PC-3 (cell line): ENCODE results near the gene PPP1R2. TPM values are rescaled to one million over a fixed set of nuclear protein-coding genes. Genes with fewer than 3 reads are reported as not detected.

ENCODE experiments used
- ATAC-seq: fragments of 200-7000 bp; cut with Tn5 transposase; 2 replicates; pipeline ENCODE4 v1.9.1; 2020; ENCODE audit warnings: mild to moderate bottlenecking, moderate library complexity
- BruUV-seq: library from RNA; stranded (reverse); fragments of 400-500 nt; replicated peaks from 2 replicates; lab custom pipeline; 2021; lab: Mats Ljungman, UMichigan
- CTCF ChIA-PET: fragments of 300-600 bp; sonication (Branson Sonifier 250); formaldehyde crosslinking; loops from one replicate; lab custom pipeline; 2022; ENCODE audit warnings: antibody characterized with exemption; lab: Charles Lee
- POLR2A ChIA-PET: fragments of 300-600 bp; sonication (Branson Sonifier 250); formaldehyde crosslinking; loops from one replicate; lab custom pipeline; 2022; ENCODE audit warnings: antibody characterized with exemption; ENCODE audit not compliant: unreplicated experiment; lab: Charles Lee
- DNase-seq: peaks from one replicate; pipeline ENCODE4 v3.0.0-alpha.2; 2015
- H2AFZ ChIP-seq: fragments of 300-600 bp; sonication (generic); 2 replicates; pipeline ENCODE4 v1.6.0; 2016; ENCODE audit warnings: antibody characterized with exemption, low read length
- H3F3A ChIP-seq: fragments of 300-600 bp; sonication (generic); one replicate; pipeline ENCODE4 v1.6.0; 2017; ENCODE audit warnings: antibody characterized with exemption, low read length, control low read depth, mild to moderate bottlenecking; ENCODE audit not compliant: unreplicated experiment
- H3K27ac ChIP-seq: fragments of 300-600 bp; sonication (generic); 2 replicates; pipeline ENCODE4 v1.5.1; 2016; ENCODE audit warnings: mild to moderate bottlenecking, low read length
- H3K27me3 ChIP-seq: fragments of 300-600 bp; sonication (generic); 2 replicates; pipeline ENCODE4 v1.6.1; 2016; ENCODE audit warnings: low read length, mixed read lengths
- H3K36me3 ChIP-seq: fragments of 300-600 bp; sonication (generic); 2 replicates; pipeline ENCODE4 v1.6.1; 2016; ENCODE audit warnings: low read depth, mixed run types, low read length, mixed read lengths
- H3K4me1 ChIP-seq: fragments of 300-600 bp; sonication (generic); 2 replicates; pipeline ENCODE4 v1.5.1; 2016; ENCODE audit warnings: low read length; ENCODE audit not compliant: insufficient read depth
- H3K4me2 ChIP-seq: fragments of 300-600 bp; sonication (generic); 2 replicates; pipeline ENCODE4 v1.6.0; 2016; ENCODE audit warnings: low read length
- H3K4me3 ChIP-seq: fragments of 300-600 bp; sonication (generic); 2 replicates; pipeline ENCODE4 v1.5.1; 2016; ENCODE audit warnings: mild to moderate bottlenecking, low read length, mixed read lengths
- H3K79me2 ChIP-seq: fragments of 300-600 bp; sonication (generic); 2 replicates; pipeline ENCODE4 v1.6.1; 2017; ENCODE audit warnings: low read length, mixed read lengths
- H3K9ac ChIP-seq: fragments of 300-600 bp; sonication (generic); 2 replicates; pipeline ENCODE4 v1.6.0; 2016; ENCODE audit warnings: mild to moderate bottlenecking, low read length
- H3K9me2 ChIP-seq: fragments of 300-600 bp; sonication (generic); replicated peaks from 2 replicates; pipeline ENCODE4 v1.6.1; 2016; ENCODE audit warnings: mixed run types, low read length, mixed read lengths
- H3K9me3 ChIP-seq: fragments of 300-600 bp; sonication (generic); 2 replicates; pipeline ENCODE4 v1.6.1; 2016; ENCODE audit warnings: low read length, mixed read lengths
- H4K20me1 ChIP-seq: fragments of 300-600 bp; sonication (generic); 2 replicates; pipeline ENCODE4 v1.6.1; 2016; ENCODE audit warnings: low read length, mixed read lengths
- EZH2 ChIP-seq: fragments of 300-600 bp; sonication (generic); IDR thresholded peaks from one replicate; pipeline ENCODE4 v1.6.1; 2017; ENCODE audit warnings: antibody characterized with exemption, mild to moderate bottlenecking, low read length; ENCODE audit not compliant: unreplicated experiment
- EZH2phosphoT487 ChIP-seq: fragments of 300-600 bp; sonication (generic); IDR thresholded peaks from 2 replicates; pipeline ENCODE4 v1.6.1; 2018; ENCODE audit warnings: mild to moderate bottlenecking, antibody characterized with exemption, low read length, borderline replicate concordance
- intact Hi-C: fragments of 100-400 bp; cut with micrococcal nuclease; formaldehyde crosslinking; loops from 2 replicates; pipeline ENCODE4 v1.9.0; 2023
- total RNA-seq: library from RNA; depleted of rRNA; stranded (reverse); fragments of >200 nt; gene quantifications from 2 replicates; pipeline ENCODE4 v1.2.3, GENCODE V29; 2014
- TF ChIP-seq, protein P1 (sequence below): fragments of 300-600 bp; sonication (generic); conservative IDR thresholded peaks from 2 replicates; pipeline ENCODE4 v1.5.1; 2017; ENCODE audit warnings: antibody characterized with exemption, low read depth, mild to moderate bottlenecking, low read length

The PPP1R2 gene
- total RNA-seq, 1 experiment from 2014 or later, result 132 TPM

DNA sequence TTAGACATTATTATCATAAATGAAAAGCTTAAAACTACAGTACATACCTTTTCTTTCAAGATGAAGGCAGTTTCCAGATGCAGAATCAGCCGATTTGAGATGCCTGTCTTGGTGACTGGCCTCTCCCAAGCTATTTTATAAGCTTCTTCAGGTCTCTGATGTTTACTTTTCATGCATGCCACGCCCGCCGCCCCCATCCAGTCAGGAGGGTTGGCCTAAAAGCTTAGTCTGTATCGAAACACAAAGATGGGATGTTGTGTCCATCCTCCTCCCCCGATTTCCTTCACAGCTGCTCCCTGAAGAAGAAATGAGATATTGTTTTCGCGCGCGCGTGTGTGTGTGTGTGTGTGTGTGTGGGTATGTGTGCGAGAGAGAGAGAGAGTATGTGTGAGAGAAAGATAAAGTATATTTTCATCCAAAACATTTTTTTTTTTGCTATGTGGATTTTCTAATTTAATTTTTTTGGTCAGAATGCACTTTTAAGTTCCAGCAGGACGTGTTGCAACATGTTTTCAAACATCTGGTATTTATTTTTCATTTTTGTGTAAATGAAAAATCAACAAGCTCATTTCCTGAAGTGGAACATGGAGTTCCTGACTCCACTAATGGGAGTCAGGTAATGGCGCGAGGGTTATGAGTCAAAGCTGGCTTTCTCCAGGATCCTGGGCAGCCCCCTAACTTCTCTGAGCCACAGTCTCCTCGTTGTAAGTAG is 40.9 kb upstream of the PPP1R2 start, which contains the start of gene APOD:
TSS of gene APOD (minus strand) at position 110 of the 712 bp plus-strand sequence. CDS start 4,479 bp downstream, outside the sequence.
- Histone ChIP-seq H3K4me3 (no peak within 1 kb of the TSS), H3K27me3 (no peaks in the 10 kb centered on the region; the same call in 1 of the 2 replicates), H3K9me3 (no peaks in the 10 kb centered on the region), H3K9me2 (no peaks in the 10 kb centered on the region), H4K20me1 (no peaks in the 10 kb centered on the region), H3K36me3 (no peaks in the 10 kb centered on the region), H2AFZ (peak within 1 kb of the TSS; percentile 10; the same call in 1 of the 2 replicates), H3K4me2 (peak within 1 kb of the TSS; percentile 36), H3F3A (no peaks in the 10 kb centered on the region), H3K27ac (no peak within 1 kb of the TSS), H3K79me2 (no peaks in the 10 kb centered on the region), H3K4me1 (peaks cover 11% of the 10 kb centered on the region; the same call in 1 of the 2 replicates), H3K9ac (no peak within 1 kb of the TSS)
- peak; percentile 95 for ATAC-seq
- CTCF ChIA-PET, result interaction anchor here (0.7 to 0.9 kb wide), 2 partner anchors 25 to 1488 kb away, joined by 3 to 5 read pairs; no protein-coding TSS in a partner anchor
- TF ChIP-seq EZH2phosphoT487, result no peak
- TF ChIP-seq, protein P1, sequence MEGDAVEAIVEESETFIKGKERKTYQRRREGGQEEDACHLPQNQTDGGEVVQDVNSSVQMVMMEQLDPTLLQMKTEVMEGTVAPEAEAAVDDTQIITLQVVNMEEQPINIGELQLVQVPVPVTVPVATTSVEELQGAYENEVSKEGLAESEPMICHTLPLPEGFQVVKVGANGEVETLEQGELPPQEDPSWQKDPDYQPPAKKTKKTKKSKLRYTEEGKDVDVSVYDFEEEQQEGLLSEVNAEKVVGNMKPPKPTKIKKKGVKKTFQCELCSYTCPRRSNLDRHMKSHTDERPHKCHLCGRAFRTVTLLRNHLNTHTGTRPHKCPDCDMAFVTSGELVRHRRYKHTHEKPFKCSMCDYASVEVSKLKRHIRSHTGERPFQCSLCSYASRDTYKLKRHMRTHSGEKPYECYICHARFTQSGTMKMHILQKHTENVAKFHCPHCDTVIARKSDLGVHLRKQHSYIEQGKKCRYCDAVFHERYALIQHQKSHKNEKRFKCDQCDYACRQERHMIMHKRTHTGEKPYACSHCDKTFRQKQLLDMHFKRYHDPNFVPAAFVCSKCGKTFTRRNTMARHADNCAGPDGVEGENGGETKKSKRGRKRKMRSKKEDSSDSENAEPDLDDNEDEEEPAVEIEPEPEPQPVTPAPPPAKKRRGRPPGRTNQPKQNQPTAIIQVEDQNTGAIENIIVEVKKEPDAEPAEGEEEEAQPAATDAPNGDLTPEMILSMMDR, result no peak
- no peak for TF ChIP-seq EZH2
- DNase-seq, result peak; percentile 50
- POLR2A ChIA-PET, result interaction anchor here (0.7 kb wide), 2 partner anchors 131 to 898 kb away, joined by 13 to 25 read pairs; no protein-coding TSS in a partner anchor
- intact Hi-C loops, result no loop called here
- no TSS peak for BruUV-seq

DNA sequence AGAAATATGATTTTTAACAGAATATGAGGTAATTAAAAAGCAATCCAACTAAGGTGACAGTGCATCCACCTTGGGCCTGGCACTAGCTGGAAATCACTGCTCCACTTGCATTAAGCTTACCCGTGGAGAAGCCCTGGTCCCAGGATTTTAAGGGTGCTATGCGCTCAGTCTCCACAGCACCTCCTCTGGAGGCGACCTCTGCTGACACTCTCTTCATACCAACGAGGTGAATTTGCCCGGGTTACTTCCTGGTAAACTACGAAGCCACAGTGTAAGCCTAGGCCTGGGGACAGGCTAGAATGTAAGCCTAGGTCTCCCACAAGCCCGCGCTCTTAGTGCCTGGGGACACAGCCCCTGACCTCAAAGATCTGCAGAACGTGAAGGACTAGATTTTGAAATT is 39.8 kb upstream of the PPP1R2 start:
- POLR2A ChIA-PET, result no interaction called here
- H3K4me3 ChIP-seq, result no peak overlapping the region
- H3K4me2 ChIP-seq, result no peak overlapping the region
- H3K9me3 ChIP-seq, result no peaks in the 10 kb centered on the region
- CTCF ChIA-PET, result no interaction called here
- BruUV-seq, result no TSS peak
- H3K36me3 ChIP-seq, result no peaks in the 10 kb centered on the region
- H3K27me3 ChIP-seq, result no peaks in the 10 kb centered on the region
- H4K20me1 ChIP-seq, result no peaks in the 10 kb centered on the region
- H3K9me2 ChIP-seq, result no peaks in the 10 kb centered on the region
- H3F3A ChIP-seq, result no peaks in the 10 kb centered on the region
- no peak overlapping the region for H2AFZ ChIP-seq
- no peak overlapping the region for H3K9ac ChIP-seq
- no peak overlapping the region for H3K27ac ChIP-seq
- H3K4me1 ChIP-seq, result peaks cover 11% of the 10 kb centered on the region; the same call in 1 of the 2 replicates
- DNase-seq, result no peak
- intact Hi-C loops, result no loop called here
- TF ChIP-seq, protein P1, result no peak
- TF ChIP-seq EZH2phosphoT487 (no peak), EZH2 (no peak)
- no peak for ATAC-seq
- H3K79me2 ChIP-seq, result no peaks in the 10 kb centered on the region
